GM18519 (cell line): ENCODE measurements around the gene GAMT.

Source experiments
- ATAC-seq: cut with Tn5 transposase; IDR thresholded peaks from one replicate; pipeline ENCODE4 v1.9.1; 2021; ENCODE audit warnings: mild to moderate bottlenecking, moderate library complexity; ENCODE audit not compliant: unreplicated experiment, low FRiP score

Gene GAMT

DNA sequence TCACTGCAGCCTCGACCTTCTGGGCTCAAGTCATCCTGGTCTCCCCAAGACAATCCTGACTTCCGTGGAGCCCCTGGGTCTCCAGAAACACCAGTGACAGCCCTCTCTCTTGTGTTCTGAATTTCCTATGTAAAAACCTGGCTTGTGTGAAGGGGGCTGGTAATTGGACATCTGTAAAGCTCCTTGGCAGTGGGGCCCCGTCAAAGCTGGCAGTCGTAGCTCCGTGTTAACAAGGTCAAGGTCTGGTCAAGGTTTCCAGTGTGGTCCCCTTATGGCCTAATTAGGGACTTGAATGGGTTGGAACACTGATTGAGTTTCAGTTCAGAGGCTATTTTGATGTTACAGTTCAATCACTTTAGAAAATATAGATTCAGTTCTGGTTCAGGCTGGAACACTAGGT, 50.5 kb downstream of the GAMT start:
- ATAC-seq: no peak

DNA sequence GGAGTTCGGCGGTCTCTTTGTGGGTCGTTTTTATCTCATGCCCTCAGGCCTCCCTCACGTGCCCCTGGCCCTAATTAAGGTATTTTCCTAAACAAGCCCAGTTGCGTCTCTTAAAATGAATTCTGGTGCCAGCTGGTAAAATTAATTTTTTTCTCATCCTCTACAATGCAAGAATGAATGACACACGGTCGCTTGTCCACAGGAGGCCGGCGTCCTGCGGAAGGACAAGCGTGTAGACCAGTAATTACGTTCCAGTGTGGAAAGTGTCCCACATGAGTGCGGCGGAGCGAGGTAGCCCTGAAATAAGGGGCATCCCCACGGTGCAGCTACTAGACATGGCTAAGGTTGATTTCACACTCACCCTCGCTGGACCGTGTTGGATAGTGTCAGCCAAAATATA, 52.1 kb downstream of the GAMT start:
- ATAC-seq: no peak
